H9 (cell line): ENCODE data around the gene GSTO1. TPM values are rescaled to one million over a fixed set of nuclear protein-coding genes. Genes with fewer than 3 reads are reported as not detected.

Experiments used
- DNase-seq: peaks from one replicate; pipeline ENCODE4 v3.0.0-alpha.2; 2017
- H2AFZ ChIP-seq: one replicate; pipeline ENCODE4 v1.6.1; 2013; ENCODE audit warnings: mild to moderate bottlenecking, low read length, control low read depth, moderate library complexity
- H2AK5ac ChIP-seq: 2 replicates; pipeline ENCODE4 v1.6.1; 2013; ENCODE audit warnings: low read length, control low read depth, mixed read lengths; ENCODE audit not compliant: insufficient read length
- H2BK120ac ChIP-seq: one replicate; pipeline ENCODE4 v1.6.1; 2013; ENCODE audit warnings: low read depth, mild to moderate bottlenecking, low read length, control low read depth, inconsistent platforms; ENCODE audit not compliant: poor library complexity, severe bottlenecking
- H2BK12ac ChIP-seq: 2 replicates; pipeline ENCODE4 v1.6.1; 2013; ENCODE audit warnings: low read length, control low read depth, mixed read lengths, low read depth; ENCODE audit not compliant: insufficient read length
- H2BK15ac ChIP-seq: 2 replicates; pipeline ENCODE4 v1.6.1; 2013; ENCODE audit warnings: low read depth, low read length, control low read depth
- H2BK20ac ChIP-seq: one replicate; pipeline ENCODE4 v1.6.1; 2013; ENCODE audit warnings: low read depth, mild to moderate bottlenecking, low read length, control low read depth, inconsistent platforms; ENCODE audit not compliant: poor library complexity, severe bottlenecking
- H2BK5ac ChIP-seq: 2 replicates; pipeline ENCODE4 v1.6.1; 2013; ENCODE audit warnings: low read length, control low read depth, mixed read lengths; ENCODE audit not compliant: insufficient read length
- H3K14ac ChIP-seq: 2 replicates; pipeline ENCODE4 v1.6.1; 2013; ENCODE audit warnings: low read length, control low read depth; ENCODE audit not compliant: insufficient read depth
- H3K18ac ChIP-seq: 2 replicates; pipeline ENCODE4 v1.6.1; 2013; ENCODE audit warnings: low read depth, mild to moderate bottlenecking, mixed read lengths, low read length, control low read depth; ENCODE audit not compliant: insufficient read length
- H3K23ac ChIP-seq: 2 replicates; pipeline ENCODE4 v1.6.1; 2013; ENCODE audit warnings: low read length, control low read depth, mixed read lengths, low read depth; ENCODE audit not compliant: insufficient read length
- H3K23me2 ChIP-seq: 2 replicates; pipeline ENCODE4 v1.6.1; 2013; ENCODE audit warnings: low read depth, mild to moderate bottlenecking, mixed read lengths, low read length, control low read depth; ENCODE audit not compliant: insufficient read length, poor library complexity, severe bottlenecking
- H3K27ac ChIP-seq: 2 replicates; pipeline ENCODE4 v1.5.1; 2013; ENCODE audit warnings: low read length, control low read depth, mixed read lengths, low read depth; ENCODE audit not compliant: insufficient read length
- H3K27me3 ChIP-seq: 2 replicates; pipeline ENCODE4 v1.6.1; 2013; ENCODE audit warnings: low read length, control low read depth, inconsistent platforms; ENCODE audit not compliant: insufficient read depth
- H3K4ac ChIP-seq: 2 replicates; pipeline ENCODE4 v1.6.1; 2013; ENCODE audit warnings: low read depth, mild to moderate bottlenecking, control low read depth, inconsistent platforms, low read length, moderate library complexity
- H3K4me1 ChIP-seq: 2 replicates; pipeline ENCODE4 v1.6.1; 2013; ENCODE audit warnings: low read length, control low read depth, inconsistent platforms; ENCODE audit not compliant: insufficient read depth
- H3K4me2 ChIP-seq: 2 replicates; pipeline ENCODE4 v1.6.1; 2013; ENCODE audit warnings: low read length, control low read depth, mixed read lengths; ENCODE audit not compliant: insufficient read length, insufficient read depth
- H3K56ac ChIP-seq: 2 replicates; pipeline ENCODE4 v1.6.1; 2013; ENCODE audit warnings: low read depth, mild to moderate bottlenecking, mixed read lengths, low read length, control low read depth; ENCODE audit not compliant: insufficient read length
- H3K79me1 ChIP-seq: 2 replicates; pipeline ENCODE4 v1.6.1; 2013; ENCODE audit warnings: low read depth, mild to moderate bottlenecking, moderate library complexity, low read length, control low read depth, inconsistent platforms; ENCODE audit not compliant: insufficient read depth, poor library complexity, severe bottlenecking
- H3K79me2 ChIP-seq: 2 replicates; pipeline ENCODE4 v1.6.1; 2013; ENCODE audit warnings: low read length, control low read depth, inconsistent platforms; ENCODE audit not compliant: insufficient read depth
- H3K9ac ChIP-seq: 2 replicates; pipeline ENCODE4 v1.6.1; 2013; ENCODE audit warnings: low read length, control low read depth, mixed read lengths; ENCODE audit not compliant: insufficient read length; ENCODE audit errors: extremely low read depth
- H3K9me3 ChIP-seq: one replicate; pipeline ENCODE4 v1.6.1; 2013; ENCODE audit warnings: low read depth, low read length, inconsistent platforms; ENCODE audit not compliant: control insufficient read depth
- H3T11ph ChIP-seq: one replicate; pipeline ENCODE4 v1.6.1; 2013; ENCODE audit warnings: mild to moderate bottlenecking, low read length, control low read depth, inconsistent platforms
- H4K20me1 ChIP-seq: one replicate; pipeline ENCODE4 v1.6.1; 2013; ENCODE audit not compliant: control insufficient read depth, insufficient read length, insufficient read depth
- H4K5ac ChIP-seq: 2 replicates; pipeline ENCODE4 v1.6.1; 2013; ENCODE audit warnings: low read depth, mild to moderate bottlenecking, mixed read lengths, low read length, control low read depth; ENCODE audit not compliant: insufficient read length
- H4K8ac ChIP-seq: replicated peaks from 2 replicates; pipeline ENCODE4 v1.6.1; 2013; ENCODE audit warnings: low read length, control low read depth, mixed read lengths, low read depth; ENCODE audit not compliant: insufficient read length
- H4K91ac ChIP-seq: 2 replicates; pipeline ENCODE4 v1.6.1; 2013; ENCODE audit warnings: low read depth, mild to moderate bottlenecking, moderate library complexity, mixed read lengths, low read length, control low read depth; ENCODE audit not compliant: insufficient read length
- H3K27ac Mint-ChIP-seq, 3 experiments: 2 replicates in 2 of 3; 3 replicates in 1 of 3; pipeline ENCODE4 v1.8.0; 2020 to 2021; ENCODE audit warnings: mixed read lengths in 3 of 3, mild to moderate bottlenecking in 1 of 3, moderate library complexity in 1 of 3
- H3K27me3 Mint-ChIP-seq: 2 replicates; pipeline ENCODE4 v1.8.0; 2021; ENCODE audit warnings: low read depth, mild to moderate bottlenecking, moderate library complexity, mixed read lengths
- H3K36me3 Mint-ChIP-seq, 3 experiments: 2 replicates in 2 of 3; 3 replicates in 1 of 3; pipeline ENCODE4 v1.8.0; 2020 to 2021; ENCODE audit warnings: low read depth in 3 of 3, mixed read lengths in 3 of 3; ENCODE audit not compliant: insufficient read depth in 1 of 3
- H3K4me1 Mint-ChIP-seq, 2 experiments: 2 replicates each; pipeline ENCODE4 v1.8.0; 2020; ENCODE audit warnings: mixed read lengths in 2 of 2
- H3K4me3 Mint-ChIP-seq, 2 experiments: 2 replicates in 1 of 2; 3 replicates in 1 of 2; pipeline ENCODE4 v1.8.0; 2020 to 2021; ENCODE audit warnings: mild to moderate bottlenecking in 2 of 2, mixed read lengths in 2 of 2, moderate library complexity in 1 of 2
- H3K9me3 Mint-ChIP-seq, 2 experiments: 2 replicates in 1 of 2; 3 replicates in 1 of 2; pipeline ENCODE4 v1.8.0; 2020; ENCODE audit warnings: mild to moderate bottlenecking in 2 of 2, mixed read lengths in 2 of 2, moderate library complexity in 1 of 2
- WGBS: extraction: QIAGEN DNeasy Blood & Tissue Kit; methylation state at CpG from one replicate; pipeline ENCODE4 v1.1.7; 2013; ENCODE audit warnings: missing lambda C conversion rate, low lambda C conversion rate, mixed read lengths; ENCODE audit not compliant: insufficient read length; ENCODE audit errors: extremely low coverage; 5-methylcytosine and 5-hydroxymethylcytosine counted together
- total RNA-seq: library from RNA; stranded (reverse); gene quantifications from 2 replicates; pipeline ENCODE4 v1.2.1, GENCODE V29; 2021
- TF ChIP-seq, protein P1 (sequence below): fragments of 200-600 bp; sonication (generic); conservative IDR thresholded peaks from 3 replicates; pipeline ENCODE4 v1.8.0; 2021; ENCODE audit warnings: antibody characterized with exemption, mild to moderate bottlenecking

Gene GSTO1
- total RNA-seq, 1 experiment from 2014 or later, result 114 TPM

DNA sequence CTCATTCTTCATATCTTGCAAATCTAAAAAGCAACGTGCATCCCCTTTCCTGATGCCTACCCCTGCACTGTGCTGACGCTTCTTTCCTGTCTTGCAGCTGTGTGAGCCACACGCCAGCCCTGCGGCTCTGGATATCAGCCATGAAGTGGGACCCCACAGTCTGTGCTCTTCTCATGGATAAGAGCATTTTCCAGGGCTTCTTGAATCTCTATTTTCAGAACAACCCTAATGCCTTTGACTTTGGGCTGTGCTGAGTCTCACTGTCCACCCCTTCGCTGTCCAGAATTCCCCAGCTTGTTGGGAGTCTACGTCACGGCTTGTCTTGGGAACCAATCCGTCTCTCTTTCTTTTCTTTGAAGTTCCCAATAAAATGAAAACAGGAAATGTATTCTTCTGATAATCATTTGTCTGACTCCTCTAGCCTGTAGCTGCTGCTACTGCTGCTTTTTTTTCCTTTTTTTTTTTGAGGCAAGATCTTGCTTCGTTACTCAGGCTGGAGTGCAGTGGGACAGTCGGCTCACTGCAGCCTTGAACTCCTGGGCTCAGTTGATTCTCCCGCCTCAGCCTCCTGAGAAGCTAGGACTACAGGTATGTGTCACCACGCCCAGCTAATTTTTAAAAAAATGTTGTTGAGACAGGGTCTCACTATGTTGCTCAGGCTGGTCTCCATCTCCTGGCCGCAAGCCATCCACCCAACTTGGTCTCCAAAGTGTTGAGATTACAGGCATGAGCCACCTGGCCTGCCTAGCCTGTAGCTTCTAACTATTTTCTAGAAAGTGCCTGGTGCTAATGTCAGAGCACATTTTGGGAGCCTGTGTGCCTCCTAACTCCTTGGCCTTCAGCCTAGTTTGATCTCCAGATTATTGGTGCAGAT is 44.6 kb downstream of the GSTO1 start:
- Histone ChIP-seq H3K9ac (no peak overlapping the region), H4K20me1 (no peaks in the 10 kb centered on the region), H2BK12ac (no peak overlapping the region), H3K56ac (no peak overlapping the region), H3K23me2 (no peaks in the 10 kb centered on the region), H2BK20ac (no peak overlapping the region), H2BK120ac (no peak overlapping the region), H2BK15ac (no peak overlapping the region), H3K27ac (no peak overlapping the region), H3K27me3 (no peaks in the 10 kb centered on the region), H3K23ac (no peak overlapping the region), H2AK5ac (no peak overlapping the region), H4K91ac (no peak overlapping the region), H2AFZ (no peak overlapping the region), H3K4me2 (no peak overlapping the region), H3K9me3 (peaks cover 5% of the 10 kb centered on the region), H3T11ph (no peak overlapping the region), H2BK5ac (no peak overlapping the region), H3K79me2 (no peaks in the 10 kb centered on the region), H3K79me1 (no peaks in the 10 kb centered on the region), H4K5ac (no peak overlapping the region), H3K18ac (no peak overlapping the region), H3K4ac (no peak overlapping the region), H4K8ac (no peak overlapping the region), H3K14ac (no peak overlapping the region), H3K4me1 (no peaks in the 10 kb centered on the region)
- Mint-ChIP-seq H3K9me3 (peaks cover 21 to 22% of the 10 kb centered on the region in 2 experiments), H3K27me3 (no peaks in the 10 kb centered on the region; the same call in none of the 2 replicates), H3K4me1 (peaks cover 9 to 14% of the 10 kb centered on the region in 2 experiments), H3K36me3 (peaks cover 14 to 18% (median 18%) of the 10 kb centered on the region in 3 experiments), H3K4me3 (no peak overlapping the region), H3K27ac (no peak overlapping the region; a peak in 1 of 7 replicates)
- WGBS, result no CpG with 5 or more reads among the region's 13 CpGs
- TF ChIP-seq, protein P1, sequence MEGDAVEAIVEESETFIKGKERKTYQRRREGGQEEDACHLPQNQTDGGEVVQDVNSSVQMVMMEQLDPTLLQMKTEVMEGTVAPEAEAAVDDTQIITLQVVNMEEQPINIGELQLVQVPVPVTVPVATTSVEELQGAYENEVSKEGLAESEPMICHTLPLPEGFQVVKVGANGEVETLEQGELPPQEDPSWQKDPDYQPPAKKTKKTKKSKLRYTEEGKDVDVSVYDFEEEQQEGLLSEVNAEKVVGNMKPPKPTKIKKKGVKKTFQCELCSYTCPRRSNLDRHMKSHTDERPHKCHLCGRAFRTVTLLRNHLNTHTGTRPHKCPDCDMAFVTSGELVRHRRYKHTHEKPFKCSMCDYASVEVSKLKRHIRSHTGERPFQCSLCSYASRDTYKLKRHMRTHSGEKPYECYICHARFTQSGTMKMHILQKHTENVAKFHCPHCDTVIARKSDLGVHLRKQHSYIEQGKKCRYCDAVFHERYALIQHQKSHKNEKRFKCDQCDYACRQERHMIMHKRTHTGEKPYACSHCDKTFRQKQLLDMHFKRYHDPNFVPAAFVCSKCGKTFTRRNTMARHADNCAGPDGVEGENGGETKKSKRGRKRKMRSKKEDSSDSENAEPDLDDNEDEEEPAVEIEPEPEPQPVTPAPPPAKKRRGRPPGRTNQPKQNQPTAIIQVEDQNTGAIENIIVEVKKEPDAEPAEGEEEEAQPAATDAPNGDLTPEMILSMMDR, result no peak
- no peak for DNase-seq
